Heart left ventricle (tissue), 13 donors: ENCODE data around the gene OR8A1.

ENCODE experiments used
- CTCF ChIP-seq, 12 donors: fragments of 200-600 bp; sonication (generic) in 4 of 12; IDR thresholded peaks; one replicate each; pipeline versions ENCODE4 v1.5.0 to v1.8.0; 2018 to 2022; ENCODE audit warnings: antibody characterized with exemption in 12 of 12, mild to moderate bottlenecking in 5 of 12
- POLR2A ChIP-seq, 2 donors: fragments of 450-650 bp; IDR thresholded peaks; one replicate each; pipeline ENCODE4 v1.6.1; 2017; ENCODE audit warnings: antibody characterized with exemption in 2 of 2, mild to moderate bottlenecking in 2 of 2, moderate library complexity in 2 of 2
- donor health status: ischemic (EF 13 %, LVEDD 7.1; RV severe dilation, severe dysfunction).
- donor health status: DM: no; HTN: yes; CAD: no.
- donor health status: DM: no; HTN: no; CAD: no.
- donor health status: ischemic (EF 25% LVEDD 6.9; RV normal size, moderate dysfunction).
- donor health status: ischemic (EF 25% LVEDD 5.7; RV mildly dilated, moderate dysfunction).
- donor health status: ischemic (EF 35%, LVEDD 5.7; RV mildly dilated, moderate dysfunction).
- donor health status: nonischemic (EF 11% LVEDD 7.7; RV severe dilation, severe dysfunction).
- donor health status: DM: yes; HTN: yes; CAD: no.
- donor health status: PGD.
- donor health status: ischemic (EF 29% LVEDD 5.4; RV normal size, mild dysfunction).
- donor health status: nonischemic (EF 23%, LVEDD 6.1; RV moderate dilation, normal function).

GRCh38 chr11:124582565-124582964 lies 12.8 kb downstream of the OR8A1 start:
- TF ChIP-seq CTCF (IDR thresholded peaks at IDR 0.05) (no peak), POLR2A (IDR thresholded peaks at IDR 0.05) (no peak)
